ENCODE results near the gene GYG2.
"Not testable (repeated sequence)": the region's sequence is repeated elsewhere in the genome, so short reads cannot be mapped to it uniquely, and the experiment has no call there.

The GYG2 gene

GRCh38 chrX:2784026-2784425 is 44.7 kb upstream of the GYG2 start:
- Mint-ChIP-seq H3K27ac (peak overlapping the region; percentile 12), H3K4me1 (peaks cover 47% of the 10 kb centered on the region), H3K27me3 (ENCODE audit: low read depth, poor library complexity) (peaks cover 6% of the 10 kb centered on the region), H3K36me3 (ENCODE audit: low read depth) (no peaks in the 10 kb centered on the region), H3K4me3 (no peak overlapping the region), H3K9me3 (no peaks in the 10 kb centered on the region)
- DNase-seq, result no peak
- no peak for TF ChIP-seq CTCF (IDR thresholded peaks at IDR 0.05)

GRCh38 chrX:2785538-2785937 is 43.2 kb upstream of the GYG2 start:
- DNase-seq, result no peak
- Mint-ChIP-seq H3K36me3 (ENCODE audit: low read depth) (no peaks in the 10 kb centered on the region), H3K9me3 (no peaks in the 10 kb centered on the region), H3K27me3 (ENCODE audit: low read depth, poor library complexity) (peaks cover 6% of the 10 kb centered on the region), H3K4me3 (no peak overlapping the region), H3K4me1 (peaks cover 39% of the 10 kb centered on the region), H3K27ac (no peak overlapping the region)
- TF ChIP-seq CTCF (IDR thresholded peaks at IDR 0.05), result no peak

GRCh38 chrX:2788980-2789379 is 39.8 kb upstream of the GYG2 start:
- Mint-ChIP-seq H3K9me3 (no peaks in the 10 kb centered on the region), H3K4me1 (peaks cover 25% of the 10 kb centered on the region), H3K4me3 (no peak overlapping the region), H3K27ac (no peak overlapping the region), H3K27me3 (ENCODE audit: low read depth, poor library complexity) (peaks cover 4% of the 10 kb centered on the region), H3K36me3 (ENCODE audit: low read depth) (no peaks in the 10 kb centered on the region)
- TF ChIP-seq CTCF (IDR thresholded peaks at IDR 0.05), result no peak
- DNase-seq, result no peak

GRCh38 chrX:2789569-2789968 is 39.2 kb upstream of the GYG2 start:
- H3K4me1 Mint-ChIP-seq, result peaks cover 27% of the 10 kb centered on the region
- no peaks in the 10 kb centered on the region for H3K36me3 Mint-ChIP-seq (ENCODE audit: low read depth)
- no peak overlapping the region for H3K4me3 Mint-ChIP-seq
- no peak overlapping the region for H3K27ac Mint-ChIP-seq
- DNase-seq, result no peak
- H3K27me3 Mint-ChIP-seq (ENCODE audit: low read depth, poor library complexity), result peaks cover 5% of the 10 kb centered on the region
- no peak for TF ChIP-seq CTCF (IDR thresholded peaks at IDR 0.05)
- no peaks in the 10 kb centered on the region for H3K9me3 Mint-ChIP-seq

- H3K27me3 Mint-ChIP-seq (ENCODE audit: low read depth, poor library complexity), result peaks cover 10% of the 10 kb centered on the region
- H3K9me3 Mint-ChIP-seq, result no peaks in the 10 kb centered on the region
- TF ChIP-seq CTCF (IDR thresholded peaks at IDR 0.05), result no peak
- no peak for DNase-seq
- H3K36me3 Mint-ChIP-seq (ENCODE audit: low read depth), result no peaks in the 10 kb centered on the region
- no peak overlapping the region for H3K4me3 Mint-ChIP-seq
- H3K4me1 Mint-ChIP-seq, result peaks cover 24% of the 10 kb centered on the region
- H3K27ac Mint-ChIP-seq, result no peak overlapping the region
Measured at GRCh38 chrX:2793752-2794151, 35.0 kb upstream of the GYG2 start.

- peaks cover 30% of the 10 kb centered on the region for H3K4me1 Mint-ChIP-seq
- no peaks in the 10 kb centered on the region for H3K36me3 Mint-ChIP-seq (ENCODE audit: low read depth)
- no peak for TF ChIP-seq CTCF (IDR thresholded peaks at IDR 0.05)
- H3K27ac Mint-ChIP-seq, result no peak overlapping the region
- peaks cover 10% of the 10 kb centered on the region for H3K27me3 Mint-ChIP-seq (ENCODE audit: low read depth, poor library complexity)
- no peaks in the 10 kb centered on the region for H3K9me3 Mint-ChIP-seq
- H3K4me3 Mint-ChIP-seq, result no peak overlapping the region
- no peak for DNase-seq
Measured at GRCh38 chrX:2794336-2794735, 34.4 kb upstream of the GYG2 start.

GRCh38 chrX:2796808-2797207 is 31.9 kb upstream of the GYG2 start:
- Mint-ChIP-seq H3K4me1 (peaks cover 44% of the 10 kb centered on the region), H3K27ac (peak overlapping the region; percentile 78), H3K27me3 (ENCODE audit: low read depth, poor library complexity) (peaks cover 24% of the 10 kb centered on the region)
- not testable (repeated sequence) for H3K9me3 Mint-ChIP-seq; H3K36me3 Mint-ChIP-seq (ENCODE audit: low read depth); H3K4me3 Mint-ChIP-seq; DNase-seq

All from nephron progenitor cell (in vitro differentiated cells).